GM18526 (cell line): ENCODE data around the gene EXD3.
A peak's percentile ranks its signal among the peaks of the same experiment; 100 is the strongest.

ENCODE experiments used
- POLR2A ChIP-seq: IDR thresholded peaks from 3 replicates; pipeline ENCODE4 v1.6.1; 2011; ENCODE audit not compliant: insufficient read length; ENCODE audit errors: extremely low read depth

The EXD3 gene

GRCh38 chr9:137461316-137461662 is 38.3 kb upstream of the EXD3 start:
- no peak for TF ChIP-seq POLR2A

GRCh38 chr9:137460363-137461315 is 37.7 kb upstream of the EXD3 start:
- TF ChIP-seq POLR2A, result no peak

GRCh38 chr9:137459601-137460362 is 36.8 kb upstream of the EXD3 start:
- TF ChIP-seq POLR2A, result no peak

GRCh38 chr9:137459152-137459600 is 36.2 kb upstream of the EXD3 start, which contains the start of gene NSMF:
Gene NSMF, minus strand, starts transcription at chr9:137459334. Its CDS starts 232 bp downstream, at chr9:137459102.
- peak; percentile 62 for TF ChIP-seq POLR2A

GRCh38 chr9:137458194-137459151 is 35.5 kb upstream of the EXD3 start:
- no peak for TF ChIP-seq POLR2A

GRCh38 chr9:137457406-137458193 is 34.6 kb upstream of the EXD3 start:
- no peak for TF ChIP-seq POLR2A

GRCh38 chr9:137456864-137457405 is 34.0 kb upstream of the EXD3 start:
- TF ChIP-seq POLR2A, result no peak

- no peak for TF ChIP-seq POLR2A
These were observed 33.3 kb upstream of the EXD3 start for GRCh38 chr9:137456061-137456863.

- TF ChIP-seq POLR2A, result no peak
These were observed 32.5 kb upstream of the EXD3 start for GRCh38 chr9:137455359-137455991.

- no peak for TF ChIP-seq POLR2A
These were observed 31.8 kb upstream of the EXD3 start for GRCh38 chr9:137454597-137455358.

- no peak for TF ChIP-seq POLR2A
These were observed 31.2 kb upstream of the EXD3 start for GRCh38 chr9:137454145-137454596.

GRCh38 chr9:137453643-137454081 is 30.7 kb upstream of the EXD3 start:
- TF ChIP-seq POLR2A, result no peak
